Spleen (tissue), 7 donors: ENCODE results near the gene BIRC5.

Source experiments
- POLR2A ChIP-seq, 3 donors: fragments of 450-650 bp; IDR thresholded peaks; one replicate each; pipeline ENCODE4 v1.5.1; 2017; ENCODE audit warnings: antibody characterized with exemption in 3 of 3, mild to moderate bottlenecking in 1 of 3
- TF ChIP-seq, protein P1 (sequence below), 11 experiments: fragments of 200-600 bp in 7 of 11; fragments of 450-650 bp in 4 of 11; sonication (generic) in 4 of 11; IDR thresholded peaks in 8 of 11; conservative IDR thresholded peaks in 3 of 11; 1 replicate in 7 of 11; 2 replicates in 4 of 11; pipeline versions ENCODE4 v1.4.0 to v1.8.0; 2016 to 2021; ENCODE audit warnings: antibody characterized with exemption in 11 of 11, inconsistent platforms in 4 of 11, mild to moderate bottlenecking in 1 of 11
- donor health status: DM: no; HTN: no; CAD: no; lungs with moderate emphysema.
- donor health status: DM: no; HTN: no; CAD: no.
- donor health status: DM: no; HTN: no; CAD: no.

DNA sequence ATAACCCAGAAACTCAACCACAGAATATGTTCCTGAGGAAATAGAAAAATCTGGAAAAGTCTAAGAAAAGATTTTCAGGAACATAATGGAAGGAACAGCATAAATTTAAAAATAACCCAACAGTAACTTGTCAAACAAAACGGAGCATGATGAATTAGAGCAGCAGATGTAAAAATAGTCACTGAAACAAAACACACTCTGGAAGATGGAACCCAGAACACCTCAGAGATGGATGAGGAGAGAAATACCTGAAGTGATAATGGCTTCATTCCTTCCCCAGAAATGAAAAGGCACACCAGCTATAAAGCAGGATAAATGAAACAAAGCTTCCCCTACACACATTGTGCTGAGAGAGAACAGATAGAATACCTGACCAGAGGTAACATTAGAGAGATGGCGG is 33.5 kb upstream of the BIRC5 start:
- TF ChIP-seq, protein P1, sequence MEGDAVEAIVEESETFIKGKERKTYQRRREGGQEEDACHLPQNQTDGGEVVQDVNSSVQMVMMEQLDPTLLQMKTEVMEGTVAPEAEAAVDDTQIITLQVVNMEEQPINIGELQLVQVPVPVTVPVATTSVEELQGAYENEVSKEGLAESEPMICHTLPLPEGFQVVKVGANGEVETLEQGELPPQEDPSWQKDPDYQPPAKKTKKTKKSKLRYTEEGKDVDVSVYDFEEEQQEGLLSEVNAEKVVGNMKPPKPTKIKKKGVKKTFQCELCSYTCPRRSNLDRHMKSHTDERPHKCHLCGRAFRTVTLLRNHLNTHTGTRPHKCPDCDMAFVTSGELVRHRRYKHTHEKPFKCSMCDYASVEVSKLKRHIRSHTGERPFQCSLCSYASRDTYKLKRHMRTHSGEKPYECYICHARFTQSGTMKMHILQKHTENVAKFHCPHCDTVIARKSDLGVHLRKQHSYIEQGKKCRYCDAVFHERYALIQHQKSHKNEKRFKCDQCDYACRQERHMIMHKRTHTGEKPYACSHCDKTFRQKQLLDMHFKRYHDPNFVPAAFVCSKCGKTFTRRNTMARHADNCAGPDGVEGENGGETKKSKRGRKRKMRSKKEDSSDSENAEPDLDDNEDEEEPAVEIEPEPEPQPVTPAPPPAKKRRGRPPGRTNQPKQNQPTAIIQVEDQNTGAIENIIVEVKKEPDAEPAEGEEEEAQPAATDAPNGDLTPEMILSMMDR (IDR thresholded peaks at IDR 0.05 in 8 of 11, conservative IDR thresholded peaks at IDR 0.05 in 3 of 11), result no peak
- no peak for TF ChIP-seq POLR2A (IDR thresholded peaks at IDR 0.05)
